ENCODE measurements around the gene ANKRD52. TPM values are rescaled to one million over a fixed set of nuclear protein-coding genes. Genes with fewer than 3 reads are reported as not detected.
"Not testable (repeated sequence)": the region's sequence is repeated elsewhere in the genome, so short reads cannot be mapped to it uniquely, and the experiment has no call there.

ANKRD52 gene
- polyA plus RNA-seq (ENCODE audit: insufficient read length) = 35.9 TPM
- long read RNA-seq, donor 1, full-length matches to known transcripts = 4 of 4 reads
- long read RNA-seq, donor 1, partial matches to known transcripts = 0 of 4 reads
- long read RNA-seq, donor 1, other reads (novel, unspliced or antisense) = 0 of 4 reads
- long read RNA-seq, donor 2, full-length matches to known transcripts = 3 of 3 reads
- long read RNA-seq, donor 2, partial matches to known transcripts = 0 of 3 reads
- long read RNA-seq, donor 2, other reads (novel, unspliced or antisense) = 0 of 3 reads
- long read RNA-seq, donor 3, full-length matches to known transcripts = 3 of 3 reads
- long read RNA-seq, donor 3, partial matches to known transcripts = 0 of 3 reads
- long read RNA-seq, donor 3, other reads (novel, unspliced or antisense) = 0 of 3 reads
- long read RNA-seq, donor 4 = 0 reads
- long read RNA-seq, donor 5, full-length matches to known transcripts = 1 of 1 reads
- long read RNA-seq, donor 5, partial matches to known transcripts = 0 of 1 reads
- long read RNA-seq, donor 5, other reads (novel, unspliced or antisense) = 0 of 1 reads
- long read RNA-seq, donor 6, full-length matches to known transcripts = 5 of 5 reads
- long read RNA-seq, donor 6, partial matches to known transcripts = 0 of 5 reads
- long read RNA-seq, donor 6, other reads (novel, unspliced or antisense) = 0 of 5 reads
- long read RNA-seq, donor 7, full-length matches to known transcripts = 3 of 3 reads
- long read RNA-seq, donor 7, partial matches to known transcripts = 0 of 3 reads
- long read RNA-seq, donor 7, other reads (novel, unspliced or antisense) = 0 of 3 reads
- long read RNA-seq, donor 8, full-length matches to known transcripts = 1 of 1 reads
- long read RNA-seq, donor 8, partial matches to known transcripts = 0 of 1 reads
- long read RNA-seq, donor 8, other reads (novel, unspliced or antisense) = 0 of 1 reads

- peak; percentile 79 for DNase-seq
Observed at GRCh38 chr12:56258068-56258819, at the start of gene ANKRD52. ANKRD52 (minus strand) TSS chr12:56258384; CDS start chr12:56258269, 115 bp downstream.

- DNase-seq = no peak
Observed at GRCh38 chr12:56307221-56307965, 49.2 kb upstream of the ANKRD52 start.

DNA sequence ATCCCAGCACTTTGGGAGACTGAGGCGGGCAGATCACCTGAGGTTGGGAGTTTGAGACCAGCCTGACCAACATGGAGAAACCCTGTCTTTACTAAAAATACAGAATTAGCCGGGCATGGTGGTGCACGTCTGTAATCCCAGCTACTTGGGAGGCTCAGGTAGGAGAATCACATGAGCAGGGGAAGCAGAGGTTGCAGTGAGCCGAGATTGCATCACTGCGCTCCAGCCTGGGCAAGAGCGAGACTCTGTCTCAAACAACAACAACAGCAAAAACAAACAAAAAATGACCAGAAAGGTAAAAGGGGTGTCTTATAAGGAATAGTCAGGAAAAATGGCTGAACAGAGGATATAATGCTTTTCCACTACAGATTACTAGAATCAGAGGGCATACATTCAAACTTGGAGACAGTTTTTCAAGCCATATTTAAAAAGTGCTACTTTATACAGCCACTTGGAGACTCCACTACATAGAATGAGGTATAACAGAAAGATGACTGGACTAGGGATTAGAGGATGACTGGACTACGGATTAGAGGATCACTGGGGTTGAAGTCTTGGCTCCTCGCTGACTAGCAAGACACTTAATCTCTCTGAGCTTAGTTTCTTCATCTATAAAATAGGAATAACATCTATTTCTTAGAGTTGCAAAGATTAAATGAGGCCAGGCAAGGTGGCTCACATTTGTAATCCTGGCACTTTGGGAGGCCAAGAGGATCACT lies 46.8 kb upstream of the ANKRD52 start:
- no peak for DNase-seq

DNA sequence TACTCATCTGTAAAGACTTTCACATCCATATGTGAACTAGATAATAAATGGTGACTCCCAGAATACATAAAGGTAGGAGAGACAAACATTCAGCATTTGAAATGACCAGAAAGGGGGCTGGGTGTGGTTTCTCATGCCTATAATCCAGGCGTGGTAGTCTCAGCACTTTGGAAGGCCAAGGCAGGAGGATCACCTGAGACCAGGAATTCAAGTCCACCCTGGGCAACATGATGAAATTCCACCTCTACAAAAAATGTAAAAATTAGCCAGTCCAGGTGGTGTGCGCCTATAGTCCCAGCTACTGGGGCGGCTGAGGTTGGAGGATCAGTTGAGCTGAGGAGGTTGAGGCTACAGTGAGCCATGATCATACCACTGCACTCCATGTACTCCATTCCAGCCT lies 46.1 kb upstream of the ANKRD52 start:
- DNase-seq = no peak

- DNase-seq = no peak
Observed at GRCh38 chr12:56300644-56301464, 42.7 kb upstream of the ANKRD52 start.

DNA sequence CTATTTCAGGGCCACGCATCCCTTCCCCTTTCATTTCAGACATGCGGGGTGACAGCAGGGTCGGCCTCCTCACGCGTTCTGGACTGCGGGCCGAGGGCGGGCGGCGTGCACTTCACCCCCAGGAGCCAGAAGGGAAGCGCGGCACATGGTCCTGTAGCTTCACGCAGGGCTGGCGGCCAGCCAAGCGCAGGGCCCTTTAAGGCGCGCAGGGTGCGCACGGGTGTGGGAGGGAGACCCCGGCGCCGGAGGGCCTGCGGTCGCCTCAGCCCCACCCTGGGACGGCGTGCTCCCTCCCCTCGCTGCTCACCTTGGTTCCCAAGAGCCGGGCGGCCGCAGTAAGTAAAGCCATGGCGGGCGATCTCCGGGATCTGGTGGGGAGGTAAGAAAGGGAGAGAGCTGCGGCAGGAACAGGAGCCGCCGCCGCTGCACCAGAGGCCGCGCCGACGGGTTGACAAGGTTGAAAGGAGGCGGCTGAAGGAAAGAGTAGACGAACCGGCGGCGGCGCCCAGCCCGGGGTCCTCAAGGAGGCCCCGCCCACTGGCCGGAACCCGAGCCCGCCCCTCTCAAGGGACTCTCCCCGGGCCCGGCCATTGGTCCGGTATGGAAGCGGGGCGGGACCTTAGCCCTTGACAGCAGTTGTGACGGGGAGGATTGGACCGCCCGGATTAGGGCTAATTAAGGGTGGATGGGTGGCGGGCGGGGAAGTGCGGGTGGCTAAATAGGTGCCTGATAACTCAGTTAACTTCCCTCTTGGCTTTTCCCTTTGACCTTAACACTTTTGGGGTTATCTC lies 41.9 kb upstream of the ANKRD52 start, which contains the start of gene CS:
TSS of gene CS (minus strand) at position 478 of the 791 bp plus-strand sequence. CDS start at position 349, 129 bp downstream.
- peak; percentile 98 for DNase-seq

GRCh38 chr12:56299308-56299852 lies 41.2 kb upstream of the ANKRD52 start:
- no peak for DNase-seq

GRCh38 chr12:56298828-56299227 lies 40.6 kb upstream of the ANKRD52 start:
- DNase-seq = no peak

- DNase-seq = no peak
Observed at GRCh38 chr12:56297400-56297799, 39.2 kb upstream of the ANKRD52 start.

- no peak for DNase-seq
Observed at GRCh38 chr12:56296295-56296694, 38.1 kb upstream of the ANKRD52 start.

- DNase-seq = no peak
Observed at GRCh38 chr12:56293795-56294194, 35.6 kb upstream of the ANKRD52 start.

GRCh38 chr12:56288705-56289387 lies 30.7 kb upstream of the ANKRD52 start:
- DNase-seq = no peak

GRCh38 chr12:56286044-56286830 lies 28.1 kb upstream of the ANKRD52 start:
- DNase-seq = no peak

DNA sequence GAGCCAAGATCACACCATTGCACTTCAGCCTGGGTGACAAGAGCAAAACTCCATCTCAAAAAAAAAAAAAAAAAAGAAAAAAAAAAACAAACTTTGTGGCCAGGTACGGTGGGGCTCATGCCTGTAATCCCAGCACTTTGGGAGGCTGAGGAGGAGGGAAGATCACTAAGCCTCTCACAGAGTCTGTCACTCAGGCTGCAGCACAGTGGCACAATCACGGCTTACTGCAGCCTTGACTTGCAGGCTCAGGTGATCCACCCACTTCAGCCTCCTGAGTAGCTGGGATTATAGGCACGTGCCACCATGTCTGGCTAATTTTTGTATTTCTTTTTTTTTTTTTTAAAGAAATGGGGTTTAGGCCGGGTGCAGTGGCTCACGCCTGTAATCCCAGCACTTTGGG lies 26.1 kb upstream of the ANKRD52 start:
- not testable (repeated sequence) for DNase-seq

GRCh38 chr12:56282579-56282978 lies 24.4 kb upstream of the ANKRD52 start:
- DNase-seq = no peak

- DNase-seq = no peak
Observed at GRCh38 chr12:56282030-56282429, 23.8 kb upstream of the ANKRD52 start.

GRCh38 chr12:56280849-56281248 lies 22.7 kb upstream of the ANKRD52 start:
- no peak for DNase-seq
